Measurements from ENCODE around the gene BICDL2.
A peak's percentile ranks its signal among the peaks of the same experiment; 100 is the strongest.

The BICDL2 gene

DNA sequence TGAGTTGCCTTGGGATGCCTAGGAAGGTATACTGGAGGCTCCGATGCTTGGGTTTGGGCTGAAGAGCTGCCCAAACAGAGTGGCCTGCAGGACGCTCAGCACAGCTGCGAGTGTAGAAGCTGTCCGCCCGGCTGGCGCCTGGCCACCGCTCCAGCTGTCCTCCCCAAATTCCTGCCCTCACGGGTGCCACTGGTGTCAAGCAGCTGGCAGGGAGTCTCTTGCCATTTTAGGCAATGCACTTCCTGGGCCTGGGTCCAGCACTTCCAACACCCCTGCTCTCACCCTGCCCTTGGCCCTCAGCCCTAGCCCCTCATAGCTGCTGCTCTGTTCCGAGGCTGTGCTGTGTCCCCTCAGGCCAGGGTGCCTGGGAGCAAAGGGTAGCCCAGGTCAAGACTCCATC, 51.3 kb downstream of the BICDL2 start:
- no peak overlapping the region for H3K4me3 ChIP-seq (ENCODE audit: low read length)
- no peak for DNase-seq (ENCODE audit: low read depth)
- TF ChIP-seq, protein P1, sequence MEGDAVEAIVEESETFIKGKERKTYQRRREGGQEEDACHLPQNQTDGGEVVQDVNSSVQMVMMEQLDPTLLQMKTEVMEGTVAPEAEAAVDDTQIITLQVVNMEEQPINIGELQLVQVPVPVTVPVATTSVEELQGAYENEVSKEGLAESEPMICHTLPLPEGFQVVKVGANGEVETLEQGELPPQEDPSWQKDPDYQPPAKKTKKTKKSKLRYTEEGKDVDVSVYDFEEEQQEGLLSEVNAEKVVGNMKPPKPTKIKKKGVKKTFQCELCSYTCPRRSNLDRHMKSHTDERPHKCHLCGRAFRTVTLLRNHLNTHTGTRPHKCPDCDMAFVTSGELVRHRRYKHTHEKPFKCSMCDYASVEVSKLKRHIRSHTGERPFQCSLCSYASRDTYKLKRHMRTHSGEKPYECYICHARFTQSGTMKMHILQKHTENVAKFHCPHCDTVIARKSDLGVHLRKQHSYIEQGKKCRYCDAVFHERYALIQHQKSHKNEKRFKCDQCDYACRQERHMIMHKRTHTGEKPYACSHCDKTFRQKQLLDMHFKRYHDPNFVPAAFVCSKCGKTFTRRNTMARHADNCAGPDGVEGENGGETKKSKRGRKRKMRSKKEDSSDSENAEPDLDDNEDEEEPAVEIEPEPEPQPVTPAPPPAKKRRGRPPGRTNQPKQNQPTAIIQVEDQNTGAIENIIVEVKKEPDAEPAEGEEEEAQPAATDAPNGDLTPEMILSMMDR (conservative IDR thresholded peaks at IDR 0.05; ENCODE audit: low read depth, low read length), result no peak

DNA sequence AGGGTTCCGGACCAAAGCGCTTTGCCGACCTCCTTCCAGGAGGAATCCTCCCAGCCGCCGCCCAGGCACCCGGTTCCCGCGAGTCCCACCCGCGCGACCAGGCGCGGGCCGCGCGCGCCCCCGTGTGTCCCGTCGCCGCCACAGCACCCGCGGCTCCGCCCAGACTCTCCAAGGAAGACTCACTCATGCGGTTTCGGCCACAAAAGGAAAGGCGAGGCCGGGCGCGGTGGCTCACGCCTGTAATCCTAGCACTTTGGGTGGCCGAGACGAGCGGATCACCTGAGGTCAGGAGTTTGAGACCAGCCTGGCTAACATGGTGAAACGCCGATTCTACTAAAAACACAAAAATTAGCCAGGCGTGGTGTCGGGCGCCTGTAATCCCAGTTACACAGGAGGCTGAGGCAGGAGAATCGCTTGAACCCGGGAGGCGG, 53.0 kb downstream of the BICDL2 start:
- TF ChIP-seq, protein P1 (conservative IDR thresholded peaks at IDR 0.05; ENCODE audit: low read depth, low read length), result peak; percentile 67

DNA sequence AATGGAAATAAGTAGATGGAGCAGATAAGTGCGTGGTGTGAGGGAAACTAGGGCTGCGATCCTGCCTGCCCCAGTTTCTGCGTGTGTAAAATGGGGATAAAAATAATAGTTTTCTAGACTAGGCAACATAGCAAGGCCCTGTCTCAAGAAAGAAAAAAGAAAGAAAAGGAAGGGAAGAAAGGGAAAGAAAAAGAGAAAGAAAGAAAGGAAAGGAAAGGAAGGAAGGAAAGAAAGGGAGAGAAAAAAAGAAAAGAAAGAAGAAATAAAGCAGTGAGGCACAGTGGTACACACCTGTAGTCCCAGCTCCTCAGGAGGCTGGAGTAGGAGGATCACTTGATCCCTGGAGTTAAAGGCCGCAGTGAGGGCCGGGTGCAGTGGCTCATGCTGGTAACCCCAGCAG, 54.3 kb downstream of the BICDL2 start:
- TF ChIP-seq, protein P1 (conservative IDR thresholded peaks at IDR 0.05; ENCODE audit: low read depth, low read length), result no peak
- DNase-seq (ENCODE audit: low read depth), result no peak
- H3K4me3 ChIP-seq (ENCODE audit: low read length), result no peak overlapping the region

More for the DNA sequence above, 53.0 kb downstream of the BICDL2 start:
- no peak for DNase-seq (ENCODE audit: low read depth)
- H3K4me3 ChIP-seq (ENCODE audit: low read length), result peak overlapping the region; percentile 17

DNA sequence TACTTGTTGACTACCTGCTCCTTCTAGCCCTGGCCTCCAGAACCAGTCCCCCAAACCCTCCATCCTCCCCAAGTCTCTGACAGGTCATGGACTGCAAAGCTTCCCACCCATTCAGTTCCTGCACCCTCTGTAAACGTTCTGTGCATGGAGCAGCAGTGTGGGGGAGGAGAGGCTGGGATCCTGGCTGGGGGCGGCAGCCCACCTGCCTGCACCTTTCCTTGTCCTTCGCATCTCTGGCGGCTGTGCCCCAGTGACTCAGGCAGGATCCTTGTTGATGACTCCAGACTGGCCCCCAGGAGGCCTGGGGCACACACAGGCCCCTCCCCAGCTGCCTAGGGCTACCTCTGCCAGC, 54.9 kb downstream of the BICDL2 start:
- DNase-seq (ENCODE audit: low read depth), result no peak
- no peak overlapping the region for H3K4me3 ChIP-seq (ENCODE audit: low read length)
- TF ChIP-seq, protein P1 (conservative IDR thresholded peaks at IDR 0.05; ENCODE audit: low read depth, low read length), result no peak

DNA sequence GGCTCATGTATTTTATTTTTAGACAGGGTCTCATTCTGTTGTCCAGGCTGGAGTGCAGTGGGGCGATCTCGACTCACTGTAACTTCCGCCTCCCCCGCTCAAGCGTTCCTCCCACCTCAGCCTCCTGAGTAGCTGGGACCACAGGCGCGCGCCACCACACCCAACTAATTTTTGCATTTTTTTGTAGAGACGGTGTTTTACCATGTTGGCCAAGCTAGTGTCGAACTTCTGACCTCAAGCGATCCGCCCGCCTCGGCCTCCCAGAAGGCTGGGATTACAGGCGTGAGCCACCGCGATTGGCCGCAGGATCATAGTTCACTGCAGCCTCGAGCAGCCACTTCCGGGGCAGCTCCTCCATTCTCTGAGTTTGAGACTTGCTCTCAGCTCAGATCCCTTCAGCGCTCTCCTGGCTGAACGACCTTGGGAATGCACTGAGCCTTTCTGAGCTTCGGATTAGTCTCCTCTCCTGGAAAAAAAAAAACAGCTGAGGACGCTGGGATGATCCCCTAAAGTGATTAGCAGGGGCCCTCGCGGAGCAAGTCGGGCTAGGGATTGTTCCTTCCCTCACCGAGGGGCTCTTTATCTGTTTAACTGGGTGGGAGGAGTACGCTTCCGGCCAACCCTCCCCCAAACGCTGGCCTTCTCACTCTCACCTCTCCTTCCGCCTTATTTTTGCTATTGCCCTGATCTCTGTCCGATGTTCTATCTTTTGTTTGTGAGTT, 55.4 kb downstream of the BICDL2 start:
- TF ChIP-seq, protein P1 (conservative IDR thresholded peaks at IDR 0.05; ENCODE audit: low read depth, low read length), result no peak
- DNase-seq (ENCODE audit: low read depth), result no peak
- no peak overlapping the region for H3K4me3 ChIP-seq (ENCODE audit: low read length)

DNA sequence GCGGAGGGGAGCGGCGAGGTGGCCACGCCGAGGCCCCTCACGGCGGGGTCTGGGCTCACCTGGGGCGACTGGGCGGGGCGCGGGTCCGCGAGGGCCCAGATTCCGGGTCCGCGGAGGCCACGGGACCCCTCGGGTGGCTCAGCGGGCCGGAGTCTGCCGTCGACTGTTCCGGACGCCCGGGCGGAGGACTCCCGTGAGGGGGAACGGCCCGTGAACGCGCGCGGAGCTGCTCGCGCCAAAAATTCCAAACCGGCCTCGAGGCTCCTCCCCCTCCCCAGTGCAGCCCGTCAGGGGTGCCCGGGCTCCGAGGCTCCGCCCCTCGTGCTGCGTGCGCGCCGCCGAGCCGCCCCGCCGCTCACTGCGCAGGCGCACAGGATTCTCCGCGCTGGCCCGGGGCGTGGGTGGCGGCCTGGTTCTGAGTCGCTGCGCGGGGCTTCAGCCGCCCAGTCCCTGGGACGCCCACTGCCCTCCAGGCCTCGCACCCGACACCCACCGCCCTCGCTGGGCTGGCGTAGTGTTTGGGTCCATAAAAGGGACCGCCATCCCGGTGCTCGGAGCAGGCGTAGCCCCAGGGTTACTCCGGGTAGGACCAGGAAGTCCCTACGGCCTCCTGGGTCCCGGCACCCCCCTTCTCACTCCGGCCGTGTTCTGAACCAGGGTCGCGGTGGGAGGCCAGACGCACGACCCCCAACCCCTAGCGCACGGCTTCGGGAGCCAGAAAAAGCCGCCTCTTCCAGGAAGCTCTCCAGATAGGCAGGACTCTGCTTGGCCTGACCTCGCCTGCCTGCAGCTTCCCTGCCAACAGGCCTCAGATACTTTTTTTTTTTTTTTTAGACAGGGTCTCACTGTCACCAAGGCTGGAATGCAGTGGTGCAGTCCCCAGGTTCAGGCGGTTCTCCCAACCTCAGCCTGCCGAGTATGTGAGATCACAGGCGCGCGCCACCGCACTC, 56.2 kb downstream of the BICDL2 start, which contains the start of gene PKMYT1:
TSS of gene PKMYT1 (minus strand) at position 220 of the 950 bp plus-strand sequence. CDS start 789 bp downstream, outside the sequence.
- H3K4me3 ChIP-seq (ENCODE audit: low read length), result peak within 1 kb of the TSS; percentile 70
- TF ChIP-seq, protein P1 (conservative IDR thresholded peaks at IDR 0.05; ENCODE audit: low read depth, low read length), result no peak
- DNase-seq (ENCODE audit: low read depth), result no peak

Data from retinal pigment epithelial cell (primary cell).